Ovary (tissue), 3 donors: ENCODE measurements around the gene RCSD1.

Experiments used
- CTCF ChIP-seq, 3 donors: fragments of 450-650 bp in 2 of 3; fragments of 200-600 bp in 1 of 3; IDR thresholded peaks; one replicate each; pipeline versions ENCODE4 v1.5.1 to v1.8.0; 2016 to 2022; ENCODE audit warnings: antibody characterized with exemption in 3 of 3, mild to moderate bottlenecking in 1 of 3
- EP300 ChIP-seq: sonication (generic); formaldehyde crosslinking; IDR thresholded peaks from one replicate; pipeline ENCODE4 v1.6.1; 2017; ENCODE audit warnings: antibody characterized with exemption
- POLR2A ChIP-seq: fragments of 450-650 bp; IDR thresholded peaks from one replicate; pipeline ENCODE4 v1.6.1; 2017; ENCODE audit warnings: antibody characterized with exemption, mild to moderate bottlenecking, moderate library complexity
- donor health status: DM: no; HTN: no; CAD: no.

- TF ChIP-seq POLR2A = no peak
- no peak for TF ChIP-seq CTCF (IDR thresholded peaks at IDR 0.05)
- TF ChIP-seq EP300 = no peak
Observed at GRCh38 chr1:167723707-167724323, 93.8 kb downstream of the RCSD1 start.
